ENCODE data around the gene PDZRN3.

Gene PDZRN3

DNA sequence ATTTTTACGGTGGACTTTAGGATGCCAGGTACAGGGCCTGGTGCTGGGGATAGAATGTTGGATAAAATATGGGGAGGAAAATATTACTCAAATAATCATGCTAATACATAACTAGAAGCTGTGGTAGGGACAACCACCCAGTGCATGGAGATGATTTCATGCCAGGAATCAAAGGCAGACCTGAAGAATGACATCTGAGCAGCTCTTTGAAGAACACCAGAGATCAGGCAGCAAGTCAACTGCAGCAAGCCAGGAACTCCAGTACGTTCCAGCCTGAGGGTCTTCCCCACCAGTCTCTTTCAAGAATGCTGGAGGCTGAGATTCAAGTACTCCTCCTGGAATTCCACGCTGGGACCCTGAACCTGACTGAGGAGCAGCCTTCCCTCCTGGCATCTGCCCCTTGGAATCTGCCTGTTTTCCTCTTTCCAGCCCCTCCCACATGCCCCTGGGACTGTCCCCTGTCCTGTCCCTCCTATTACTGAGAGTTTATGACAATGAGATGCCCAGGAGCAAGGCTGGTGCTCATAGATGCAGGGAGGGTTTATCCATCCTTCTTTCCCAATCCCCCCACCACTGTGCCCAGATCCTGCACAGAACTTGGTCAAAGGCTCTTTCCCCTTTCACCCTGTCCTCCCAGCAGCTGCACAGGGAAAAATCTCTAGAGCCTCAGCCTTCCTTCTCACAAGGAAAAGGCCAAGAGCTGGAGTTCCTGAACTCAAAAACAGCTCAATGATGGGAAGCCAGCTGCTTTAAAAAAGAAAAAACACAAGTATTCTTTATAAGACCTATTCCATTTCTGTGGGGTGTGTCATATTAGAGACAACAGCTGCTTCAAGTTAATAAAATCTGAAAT is 68.0 kb downstream of the PDZRN3 start:
- DNase-seq (ENCODE audit: low read depth): no peak

DNA sequence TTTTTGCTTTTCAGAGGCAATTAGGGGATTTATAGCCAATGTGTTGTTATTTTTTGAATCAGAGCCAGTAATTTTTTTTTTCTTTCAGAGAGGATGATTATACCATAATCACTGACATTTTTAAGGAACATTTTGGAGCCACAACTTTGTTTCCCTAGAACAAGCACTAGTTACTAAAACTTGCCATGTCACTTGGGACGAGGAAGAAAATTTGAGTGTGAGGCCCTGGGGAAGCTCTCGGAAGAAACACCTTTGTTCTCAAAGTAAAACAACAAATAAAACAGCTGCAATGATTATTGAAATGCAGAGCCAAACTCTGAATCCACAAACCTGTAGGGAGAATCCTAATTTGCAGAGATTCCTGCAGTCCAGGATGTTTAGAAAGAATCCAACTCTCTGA is 69.7 kb downstream of the PDZRN3 start:
- no peak for DNase-seq (ENCODE audit: low read depth)

- DNase-seq (ENCODE audit: low read depth): no peak
Observed at GRCh38 chr3:73552700-73553099, 72.0 kb downstream of the PDZRN3 start.

DNA sequence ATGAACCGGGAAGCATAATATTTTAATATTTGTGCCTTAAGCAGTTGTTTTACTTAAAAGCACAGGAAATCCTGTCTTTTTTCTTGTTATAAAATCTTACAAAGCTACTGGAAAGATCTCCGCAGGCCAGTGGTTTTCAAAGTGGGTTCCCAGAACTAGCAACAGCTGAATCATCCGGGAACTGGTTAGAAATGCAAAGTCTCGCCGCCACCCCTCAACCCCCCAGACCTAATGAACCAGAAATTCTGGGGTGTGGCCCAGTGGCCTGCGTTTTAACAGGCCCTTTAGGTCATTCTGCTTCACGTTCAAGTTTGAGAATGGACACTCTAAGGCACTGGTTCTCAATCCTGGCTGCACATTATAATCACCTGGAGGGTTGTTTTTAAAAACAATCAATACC is 74.7 kb downstream of the PDZRN3 start:
- no peak for DNase-seq (ENCODE audit: low read depth)

GRCh38 chr3:73549051-73549600 is 75.6 kb downstream of the PDZRN3 start:
- no peak for DNase-seq (ENCODE audit: low read depth)

GRCh38 chr3:73548436-73548835 is 76.3 kb downstream of the PDZRN3 start:
- DNase-seq (ENCODE audit: low read depth): no peak

DNA sequence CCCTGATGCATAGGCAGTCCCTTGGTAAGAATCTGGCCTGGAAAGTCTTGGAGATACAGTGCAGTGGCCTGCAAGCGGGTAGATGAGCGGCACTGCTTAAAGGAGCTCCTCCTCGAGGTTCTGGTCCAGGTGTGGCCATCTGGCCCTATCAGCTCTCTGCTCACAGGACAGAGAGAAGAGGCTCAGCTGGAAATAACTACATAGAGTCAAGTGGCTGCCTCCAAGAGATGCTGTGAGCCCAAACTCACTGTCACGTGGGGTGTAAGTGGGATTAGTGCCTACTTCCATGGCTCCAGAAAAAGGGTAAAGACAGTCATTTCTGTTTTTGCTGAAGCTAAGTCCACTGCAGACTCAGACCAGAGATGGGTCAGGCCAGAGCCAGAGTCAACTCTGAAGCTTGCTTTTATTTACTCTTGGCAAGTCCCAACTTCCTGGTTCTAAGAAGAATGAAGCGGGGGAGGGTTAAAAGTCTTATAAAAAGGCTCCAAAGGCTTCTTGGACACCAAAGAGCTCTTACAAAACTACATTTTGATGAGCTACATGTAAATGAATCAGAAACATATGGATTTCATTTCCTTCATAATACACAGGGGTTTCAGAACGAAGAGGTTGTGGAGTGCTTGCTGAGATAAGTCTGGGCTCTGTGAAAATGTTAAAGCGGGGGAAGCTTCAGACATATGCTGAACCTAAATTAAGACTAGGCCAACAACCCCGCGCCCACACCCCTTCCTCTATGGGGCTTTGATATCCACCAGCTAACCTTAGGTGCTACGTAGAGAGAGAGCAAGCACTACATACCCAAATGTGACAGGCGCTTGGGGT is 77.1 kb downstream of the PDZRN3 start:
- DNase-seq (ENCODE audit: low read depth): peak; percentile 93

GRCh38 chr3:73546961-73547360 is 77.8 kb downstream of the PDZRN3 start:
- peak; percentile 92 for DNase-seq (ENCODE audit: low read depth)

DNA sequence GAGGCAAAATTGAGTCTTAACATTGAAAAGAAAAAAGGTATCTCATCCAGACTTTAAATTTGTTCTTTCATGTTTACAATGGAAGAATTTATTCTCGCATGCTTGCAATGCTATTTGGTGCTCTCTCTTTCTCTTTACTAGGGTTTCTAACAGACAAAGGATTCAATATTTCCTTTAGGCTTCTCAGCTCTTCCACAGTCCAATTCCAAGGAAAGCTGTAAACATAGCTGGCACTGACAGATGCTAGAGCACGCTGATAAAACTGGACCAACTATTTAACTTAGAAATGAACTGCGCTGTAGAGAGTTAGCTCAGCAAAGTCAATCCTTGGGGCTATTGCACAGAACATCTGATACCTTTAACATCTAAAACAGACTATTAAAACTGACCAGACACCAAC is 81.3 kb downstream of the PDZRN3 start:
- no peak for DNase-seq (ENCODE audit: low read depth)

GRCh38 chr3:73542136-73542535 is 82.6 kb downstream of the PDZRN3 start:
- DNase-seq (ENCODE audit: low read depth): no peak

GRCh38 chr3:73540969-73541740 is 83.6 kb downstream of the PDZRN3 start:
- DNase-seq (ENCODE audit: low read depth): peak; percentile 23

DNA sequence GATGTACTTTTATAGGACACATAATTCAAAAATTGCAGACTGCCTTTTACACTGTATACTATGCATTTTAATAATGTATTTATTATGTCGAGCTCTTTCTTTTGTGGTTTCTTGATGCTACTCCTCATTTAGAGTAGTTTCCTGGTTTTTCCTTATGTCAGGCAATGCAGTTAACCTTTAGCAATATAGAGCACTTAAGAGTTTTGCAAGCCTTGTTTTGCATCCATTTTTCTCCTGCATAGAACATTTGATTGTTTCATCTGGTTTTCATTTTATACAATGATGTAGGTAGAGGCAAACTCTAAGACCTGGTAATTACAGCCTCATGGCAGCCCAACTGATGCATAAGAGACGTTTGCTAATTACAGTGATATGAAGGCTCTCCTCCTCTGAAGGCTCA is 86.3 kb downstream of the PDZRN3 start:
- DNase-seq (ENCODE audit: low read depth): no peak

GRCh38 chr3:73536952-73537351 is 87.8 kb downstream of the PDZRN3 start:
- DNase-seq (ENCODE audit: low read depth): no peak

DNA sequence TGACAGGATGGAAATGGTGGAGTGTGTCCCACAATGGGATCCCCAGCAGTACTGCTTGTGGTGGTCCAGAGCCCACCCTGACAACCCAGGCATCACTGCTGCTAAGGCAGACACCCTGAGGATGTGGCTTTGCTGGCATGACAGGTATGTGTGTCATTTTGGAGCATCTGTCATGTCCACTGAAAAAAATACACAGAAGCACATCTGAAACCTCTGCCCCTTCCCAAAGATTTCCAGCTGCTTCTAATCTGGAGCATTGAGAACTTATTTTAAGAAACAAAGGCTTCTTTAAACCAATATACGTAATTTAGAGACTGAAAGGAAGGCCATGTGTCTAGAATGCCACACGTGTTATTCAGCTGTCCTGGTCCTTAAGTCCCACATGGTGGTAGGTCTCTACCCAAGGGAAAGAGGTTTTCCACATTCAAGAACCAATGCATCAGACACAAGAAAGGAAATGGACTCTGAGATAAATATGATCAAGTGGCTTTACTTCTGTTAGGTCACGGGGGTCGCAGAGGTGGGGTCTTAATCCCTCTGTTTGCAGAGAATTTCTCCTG is 88.3 kb downstream of the PDZRN3 start:
- DNase-seq (ENCODE audit: low read depth): no peak

GRCh38 chr3:73535931-73536330 is 88.8 kb downstream of the PDZRN3 start:
- DNase-seq (ENCODE audit: low read depth): no peak

DNA sequence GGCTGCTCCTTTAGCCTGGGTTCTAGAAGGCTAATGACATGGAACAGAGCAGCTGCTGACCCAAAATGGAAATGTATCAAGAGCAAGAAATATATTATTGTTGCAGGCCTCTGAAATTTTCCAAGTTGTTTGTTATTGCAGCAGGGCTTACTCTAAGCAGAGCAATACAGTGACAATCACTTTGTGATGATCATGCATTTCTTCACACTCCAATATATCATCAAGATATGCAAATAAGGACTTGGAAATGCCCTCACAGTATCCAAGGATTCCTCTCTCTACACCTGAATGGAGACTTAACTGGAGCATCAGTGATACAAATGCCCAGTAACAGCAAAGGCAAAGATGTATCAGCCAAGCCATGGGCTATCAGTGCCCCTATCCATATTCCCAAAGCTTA is 89.6 kb downstream of the PDZRN3 start:
- DNase-seq (ENCODE audit: low read depth): no peak

DNA sequence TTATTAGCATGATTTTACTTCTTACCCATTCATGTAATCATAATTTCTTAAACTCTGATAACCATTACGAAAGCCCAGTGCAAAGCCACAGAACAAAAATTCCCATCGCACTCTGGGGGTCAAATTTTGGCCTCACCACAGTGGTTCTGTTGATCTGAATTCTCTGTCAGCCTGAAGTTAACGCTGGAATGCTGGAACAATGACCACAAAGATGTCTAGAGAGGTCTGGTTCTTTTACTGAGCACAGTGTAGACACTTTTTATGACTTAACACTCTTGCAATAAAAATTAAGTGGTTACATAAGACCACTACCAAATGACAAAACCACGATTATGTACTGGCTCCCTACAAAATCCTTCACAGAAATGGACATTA is 94.7 kb downstream of the PDZRN3 start:
- peak; percentile 41 for DNase-seq (ENCODE audit: low read depth)

DNA sequence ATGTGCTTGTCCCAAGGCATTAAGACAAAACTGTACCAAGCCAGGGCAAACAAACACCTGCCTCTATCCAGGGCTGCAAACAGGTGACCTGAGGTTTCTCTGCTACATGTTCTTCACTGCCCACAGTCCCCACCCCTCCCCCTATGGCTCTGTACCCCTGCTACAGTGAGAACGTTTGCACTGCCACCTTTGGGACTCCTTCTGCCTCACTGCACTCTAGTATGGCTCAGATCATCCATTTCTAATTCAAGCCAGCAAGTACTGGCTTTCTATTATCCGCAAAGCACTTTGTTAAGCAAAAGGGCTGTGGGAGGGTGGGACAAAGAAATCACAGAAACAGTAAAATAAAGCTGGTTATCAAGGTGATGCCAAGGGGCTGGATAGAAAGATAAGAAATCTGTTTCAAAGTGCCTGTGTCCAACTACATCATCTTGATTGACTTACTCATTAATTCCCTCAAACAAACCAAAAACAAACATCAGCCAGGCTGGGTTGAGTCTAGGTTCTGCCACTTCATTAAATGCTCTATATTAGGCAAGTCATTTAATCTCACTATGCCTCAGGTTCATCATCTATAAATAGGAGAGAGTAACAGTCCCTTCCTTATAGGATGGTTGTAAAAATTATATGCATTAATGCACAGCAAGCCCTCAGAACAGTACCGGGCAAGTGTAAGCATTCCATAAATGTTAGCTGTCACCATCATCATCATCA is 95.3 kb downstream of the PDZRN3 start:
- DNase-seq (ENCODE audit: low read depth): no peak

- DNase-seq (ENCODE audit: low read depth): no peak
Observed at GRCh38 chr3:73525591-73525990, 99.2 kb downstream of the PDZRN3 start.

DNA sequence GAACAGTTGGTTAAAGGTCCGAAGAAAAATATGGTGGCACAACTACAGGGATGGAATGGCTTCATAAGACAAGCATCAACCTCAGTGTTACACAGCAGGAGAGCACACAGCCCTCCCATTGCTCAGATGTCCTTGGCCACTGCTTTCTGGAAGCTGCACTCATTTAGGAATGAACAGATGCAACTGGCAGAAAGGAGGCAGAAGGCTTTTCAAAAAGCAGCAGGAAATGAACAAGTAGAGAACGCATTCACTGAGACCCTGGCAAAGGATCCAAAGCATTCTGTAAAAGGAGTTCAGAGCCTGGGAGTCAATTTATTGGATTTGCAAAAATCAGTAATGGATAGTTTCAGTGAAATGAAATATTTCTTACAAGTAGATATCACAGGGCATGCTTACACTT is 101.1 kb downstream of the PDZRN3 start:
- DNase-seq (ENCODE audit: low read depth): no peak

- DNase-seq (ENCODE audit: low read depth): no peak
Observed at GRCh38 chr3:73521734-73522336, 102.9 kb downstream of the PDZRN3 start.
